Tibial artery (tissue), 4 donors: ENCODE measurements around the gene C12orf50.

Experiments
- DNase-seq, 2 donors: peaks; one replicate each; pipeline ENCODE4 v3.0.0-alpha.2; 2019
- H3K27ac ChIP-seq, 2 donors: fragments of 200-600 bp; sonication (generic) in 1 of 2; 1 replicate in 1 of 2; 2 replicates in 1 of 2; pipeline ENCODE4 v1.5.1; 2018 to 2019; ENCODE audit warnings: mild to moderate bottlenecking in 1 of 2
- H3K27me3 ChIP-seq, 2 donors: fragments of 200-600 bp; sonication (generic) in 1 of 2; one replicate each; pipeline versions ENCODE4 v1.5.1 to v1.6.0; 2016 to 2019
- H3K36me3 ChIP-seq, 3 donors: fragments of 200-600 bp; sonication (generic) in 2 of 3; one replicate each; pipeline ENCODE4 v1.5.1; 2016 to 2019; ENCODE audit warnings: mild to moderate bottlenecking in 2 of 3
- H3K4me1 ChIP-seq, 4 donors: fragments of 200-600 bp; sonication (generic) in 2 of 4; 1 replicate in 3 of 4; 2 replicates in 1 of 4; pipeline ENCODE4 v1.5.1; 2016 to 2019
- H3K4me3 ChIP-seq, 2 donors: fragments of 200-600 bp; sonication (generic) in 1 of 2; 1 replicate in 1 of 2; 2 replicates in 1 of 2; pipeline ENCODE4 v1.5.1; 2018 to 2019; ENCODE audit warnings: mild to moderate bottlenecking in 2 of 2
- H3K9me3 ChIP-seq, 3 donors: fragments of 200-600 bp; sonication (generic) in 1 of 3; one replicate each; pipeline ENCODE4 v1.5.1; 2016 to 2019
- CTCF ChIP-seq, 2 experiments: fragments of 200-600 bp in 1 of 2; fragments of 450-650 bp in 1 of 2; IDR thresholded peaks; one replicate each; pipeline ENCODE4 v1.5.1; 2017 to 2019; ENCODE audit warnings: antibody characterized with exemption in 2 of 2, mild to moderate bottlenecking in 1 of 2, moderate library complexity in 1 of 2
- intact Hi-C: fragments of 100-400 bp; cut with DNase I; formaldehyde crosslinking; loops from one replicate; pipeline ENCODE4 v1.15.0; 2023; ENCODE audit warnings: low total_unique reads

C12orf50 gene

GRCh38 chr12:88029093-88029665 is at the start of gene C12orf50:
Gene C12orf50 (minus strand): TSS chr12:88029401. CDS start chr12:88026962, 2,439 bp downstream.
- Histone ChIP-seq H3K9me3 (no peaks in the 10 kb centered on the region), H3K36me3 (no peaks in the 10 kb centered on the region)
- TF ChIP-seq CTCF (IDR thresholded peaks at IDR 0.05) = no peak

GRCh38 chr12:88067301-88067700 is 38.1 kb upstream of the C12orf50 start:
- Histone ChIP-seq H3K27ac (no peak overlapping the region), H3K9me3 (no peaks in the 10 kb centered on the region), H3K27me3 (no peaks in the 10 kb centered on the region), H3K36me3 (peaks cover 8% of the 10 kb centered on the region in 3 donors), H3K4me3 (no peak overlapping the region), H3K4me1 (no peaks in the 10 kb centered on the region)
- intact Hi-C loops = no loop called here
- no peak for DNase-seq
- TF ChIP-seq CTCF (IDR thresholded peaks at IDR 0.05) = no peak

More at GRCh38 chr12:88029093-88029665, at the start of gene C12orf50:
- intact Hi-C loops = no loop called here
- Histone ChIP-seq H3K4me1 (no peaks in the 10 kb centered on the region), H3K4me3 (no peak within 1 kb of the TSS), H3K27ac (no peak within 1 kb of the TSS), H3K27me3 (no peaks in the 10 kb centered on the region)
- DNase-seq = no peak

- intact Hi-C loops = no loop called here
- Histone ChIP-seq H3K9me3 (no peaks in the 10 kb centered on the region), H3K27me3 (no peaks in the 10 kb centered on the region), H3K4me1 (no peaks in the 10 kb centered on the region), H3K27ac (no peak overlapping the region), H3K36me3 (peaks cover 14 to 26% (median 20%) of the 10 kb centered on the region in 3 donors), H3K4me3 (no peak overlapping the region)
- no peak for DNase-seq
- no peak for TF ChIP-seq CTCF (IDR thresholded peaks at IDR 0.05)
These were observed 34.2 kb upstream of the C12orf50 start for GRCh38 chr12:88063375-88063774.

DNA sequence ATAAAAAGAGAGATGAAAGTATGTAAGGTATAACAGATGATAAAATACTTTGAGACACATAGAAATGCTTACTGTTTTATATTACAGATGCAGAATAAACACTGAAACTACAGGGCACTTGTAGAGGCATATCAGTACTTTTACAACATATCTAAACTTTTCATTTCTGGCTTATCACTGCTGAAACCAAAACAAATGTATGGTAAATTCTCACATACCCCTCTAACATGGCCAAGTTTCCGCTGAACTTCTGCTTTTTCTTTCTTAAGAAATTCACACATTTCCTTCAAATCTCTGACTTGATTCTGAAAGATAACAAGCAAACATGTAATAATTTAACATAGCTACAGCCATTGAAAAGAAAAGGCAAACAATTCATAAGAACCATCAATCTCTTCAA is 33.3 kb upstream of the C12orf50 start:
- H3K4me3 ChIP-seq = no peak overlapping the region
- H3K27ac ChIP-seq = no peak overlapping the region
- H3K27me3 ChIP-seq = no peaks in the 10 kb centered on the region
- no peaks in the 10 kb centered on the region for H3K9me3 ChIP-seq
- TF ChIP-seq CTCF (IDR thresholded peaks at IDR 0.05) = no peak
- intact Hi-C loops = no loop called here
- DNase-seq = no peak
- peaks cover 8 to 31% (median 29%) of the 10 kb centered on the region in 3 donors for H3K36me3 ChIP-seq
- H3K4me1 ChIP-seq = no peaks in the 10 kb centered on the region

- TF ChIP-seq CTCF (IDR thresholded peaks at IDR 0.05) = no peak
- no peaks in the 10 kb centered on the region for H3K27me3 ChIP-seq
- H3K4me1 ChIP-seq = no peaks in the 10 kb centered on the region
- H3K36me3 ChIP-seq = peaks cover 17 to 44% (median 41%) of the 10 kb centered on the region in 3 donors
- DNase-seq = no peak
- H3K9me3 ChIP-seq = no peaks in the 10 kb centered on the region
- no peak overlapping the region for H3K4me3 ChIP-seq
- H3K27ac ChIP-seq = no peak overlapping the region
- intact Hi-C loops = no loop called here
These were observed 29.5 kb upstream of the C12orf50 start for GRCh38 chr12:88058719-88059077.
